LNCaP clone FGC (cell line): ENCODE measurements around the gene MUS81.
A peak's percentile ranks its signal among the peaks of the same experiment; 100 is the strongest.

Source experiments
- DNase-seq: peaks from one replicate; pipeline ENCODE4 v3.0.0-alpha.2; 2011; ENCODE audit warnings: low read depth
- H3K4me3 ChIP-seq: 2 replicates; pipeline ENCODE4 v1.5.1; 2011; ENCODE audit warnings: mild to moderate bottlenecking, low read depth, low read length, control low read depth
- CTCF ChIP-seq: IDR thresholded peaks from 2 replicates; pipeline ENCODE4 v1.5.1; 2012; ENCODE audit warnings: mild to moderate bottlenecking; ENCODE audit not compliant: control insufficient read depth, insufficient read depth; ENCODE audit errors: extremely low read depth

The MUS81 gene

GRCh38 chr11:65871811-65872548 is 11.7 kb downstream of the MUS81 start:
- DNase-seq = no peak
- H3K4me3 ChIP-seq = no peak overlapping the region
- no peak for TF ChIP-seq CTCF

GRCh38 chr11:65872586-65873317 is 12.5 kb downstream of the MUS81 start, which contains the start of gene EFEMP2:
TSS of gene EFEMP2 (minus strand) at chr11:65872800. CDS start at chr11:65872354, 446 bp downstream.
- TF ChIP-seq CTCF = no peak
- peak within 1 kb of the TSS; percentile 52 for H3K4me3 ChIP-seq
- no peak for DNase-seq

GRCh38 chr11:65873318-65874156 is 13.3 kb downstream of the MUS81 start:
- peak overlapping the region; percentile 52 for H3K4me3 ChIP-seq
- DNase-seq = no peak
- no peak for TF ChIP-seq CTCF

GRCh38 chr11:65879617-65880016 is 19.4 kb downstream of the MUS81 start, which contains the start of gene CTSW:
TSS of gene CTSW (plus strand) at chr11:65879837. CDS start at chr11:65879855, 18 bp downstream.
- H3K4me3 ChIP-seq = no peak within 1 kb of the TSS
- TF ChIP-seq CTCF = no peak
- no peak for DNase-seq

GRCh38 chr11:65880027-65880426 is 19.8 kb downstream of the MUS81 start:
- DNase-seq = no peak
- H3K4me3 ChIP-seq = no peak overlapping the region
- no peak for TF ChIP-seq CTCF

- no peak for TF ChIP-seq CTCF
- no peak overlapping the region for H3K4me3 ChIP-seq
- no peak for DNase-seq
Measured at GRCh38 chr11:65880844-65881421, 20.7 kb downstream of the MUS81 start.
